HEK293T (cell line): ENCODE measurements around the gene SLC25A26.
"Not testable (repeated sequence)": the region's sequence is repeated elsewhere in the genome, so short reads cannot be mapped to it uniquely, and the experiment has no call there.

ENCODE experiments used
- CTCF ChIA-PET: fragments of 350-600 bp; formaldehyde crosslinking; extraction: SDS; loops from one replicate; lab custom pipeline; 2021; ENCODE audit warnings: antibody characterized with exemption, inconsistent platforms; lab: Yijun Ruan, JAX
- POLR2A ChIA-PET: fragments of 350-600 bp; formaldehyde crosslinking; extraction: SDS; loops from one replicate; lab custom pipeline; 2020; ENCODE audit warnings: antibody characterized with exemption, inconsistent platforms; lab: Yijun Ruan, JAX
- DNase-seq: peaks from one replicate; pipeline ENCODE4 v3.0.0; 2012; ENCODE audit warnings: mixed read lengths; ENCODE audit errors: extremely low spot score
- ARNT ChIP-seq: fragments of 450-650 bp; IDR thresholded peaks from 2 replicates; pipeline ENCODE4 v1.6.1; 2017; ENCODE audit warnings: mild to moderate bottlenecking
- BHLHE40 ChIP-seq: fragments of 450-650 bp; IDR thresholded peaks from 2 replicates; pipeline ENCODE4 v1.6.1; 2016; ENCODE audit warnings: mild to moderate bottlenecking, moderate library complexity, borderline replicate concordance
- CTBP1 ChIP-seq: fragments of 450-650 bp; IDR thresholded peaks from 2 replicates; pipeline ENCODE4 v1.6.1; 2016; ENCODE audit warnings: borderline replicate concordance
- FOXA1 ChIP-seq: fragments of 450-650 bp; IDR thresholded peaks from 2 replicates; pipeline ENCODE4 v1.6.1; 2016; ENCODE audit warnings: mild to moderate bottlenecking
- FOXK2 ChIP-seq: fragments of 450-650 bp; IDR thresholded peaks from 2 replicates; pipeline ENCODE4 v1.6.1; 2016; ENCODE audit warnings: mild to moderate bottlenecking
- FOXM1 ChIP-seq: fragments of 450-650 bp; IDR thresholded peaks from 2 replicates; pipeline ENCODE4 v1.6.1; 2017; ENCODE audit warnings: mild to moderate bottlenecking, borderline replicate concordance
- HDGF ChIP-seq: fragments of 450-650 bp; IDR thresholded peaks from 2 replicates; pipeline ENCODE4 v1.6.1; 2017; ENCODE audit warnings: antibody characterized with exemption, borderline replicate concordance
- L3MBTL2 ChIP-seq: fragments of 450-650 bp; conservative IDR thresholded peaks from 2 replicates; pipeline ENCODE4 v1.6.1; 2016; ENCODE audit warnings: mild to moderate bottlenecking
- LEF1 ChIP-seq: fragments of 450-650 bp; IDR thresholded peaks from 2 replicates; pipeline ENCODE4 v1.6.1; 2017; ENCODE audit warnings: mild to moderate bottlenecking, borderline replicate concordance
- NFRKB ChIP-seq: fragments of 450-650 bp; IDR thresholded peaks from 2 replicates; pipeline ENCODE4 v1.6.1; 2016; ENCODE audit warnings: mild to moderate bottlenecking, moderate library complexity
- PKNOX1 ChIP-seq: fragments of 450-650 bp; IDR thresholded peaks from 2 replicates; pipeline ENCODE4 v1.6.1; 2016
- SP1 ChIP-seq: fragments of 450-650 bp; IDR thresholded peaks from 2 replicates; pipeline ENCODE4 v1.6.1; 2017
- SUZ12 ChIP-seq: fragments of 450-650 bp; IDR thresholded peaks from 2 replicates; pipeline ENCODE4 v1.6.1; 2016; ENCODE audit warnings: mild to moderate bottlenecking
- TARDBP ChIP-seq: fragments of 450-650 bp; IDR thresholded peaks from 2 replicates; pipeline ENCODE4 v1.6.1; 2016
- ZNF384 ChIP-seq: fragments of 450-650 bp; IDR thresholded peaks from 2 replicates; pipeline ENCODE4 v1.6.1; 2016

SLC25A26 gene

GRCh38 chr3:66297260-66297873 is 76.6 kb downstream of the SLC25A26 start:
- CTCF ChIA-PET = interaction anchor here (0.5 to 1.5 kb wide), 2 partner anchors 81 to 516 kb away, joined by 4 read pairs; no protein-coding TSS in a partner anchor
- no peak for DNase-seq

GRCh38 chr3:66297900-66298299 is 77.1 kb downstream of the SLC25A26 start:
- CTCF ChIA-PET = interaction anchor here (1.5 kb wide), 1 partner anchor 80 kb away, joined by 4 read pairs; no protein-coding TSS in a partner anchor
- no peak for TF ChIP-seq HDGF
- no peak for TF ChIP-seq SUZ12
- no peak for TF ChIP-seq ZNF384
- no peak for TF ChIP-seq PKNOX1
- DNase-seq = no peak
- POLR2A ChIA-PET = interaction anchor here (0.6 kb wide), 1 partner anchor 51 kb away, joined by 3 read pairs; no protein-coding TSS in a partner anchor

More at GRCh38 chr3:66297260-66297873, 76.6 kb downstream of the SLC25A26 start:
- TF ChIP-seq FOXK2 = no peak
- TF ChIP-seq SP1 = no peak
- TF ChIP-seq FOXA1 = no peak
- TF ChIP-seq L3MBTL2 = no peak
- TF ChIP-seq CTBP1 = no peak
- TF ChIP-seq TARDBP = no peak
- TF ChIP-seq SUZ12 = no peak
- no peak for TF ChIP-seq PKNOX1
- TF ChIP-seq BHLHE40 = no peak
- TF ChIP-seq NFRKB = no peak
- no peak for TF ChIP-seq ZNF384
- TF ChIP-seq LEF1 = no peak
- POLR2A ChIA-PET = interaction anchor here (0.6 kb wide), 1 partner anchor 52 kb away, joined by 3 read pairs; no protein-coding TSS in a partner anchor

- ChIA-PET CTCF (interaction anchor here (1.5 kb wide), 1 partner anchor 80 kb away, joined by 4 read pairs; no protein-coding TSS in a partner anchor), POLR2A (no interaction called here)
- no peak for DNase-seq
- TF ChIP-seq HDGF (no peak), BHLHE40 (no peak), FOXM1 (no peak), CTBP1 (no peak), SP1 (no peak)
Observed at GRCh38 chr3:66298591-66298990, 77.8 kb downstream of the SLC25A26 start.

- POLR2A ChIA-PET, CTCF ChIA-PET, DNase-seq: not testable (repeated sequence)
Observed at GRCh38 chr3:66299085-66299484, 78.3 kb downstream of the SLC25A26 start.

GRCh38 chr3:66299891-66300290 is 79.1 kb downstream of the SLC25A26 start:
- TF ChIP-seq TARDBP (no peak), L3MBTL2 (no peak), ZNF384 (peak; percentile 42; the same call in 1 of the 2 replicates), BHLHE40 (no peak)
- DNase-seq = no peak
- POLR2A ChIA-PET = interaction anchor here (0.7 kb wide), 1 partner anchor 489 kb away, joined by 3 read pairs; no protein-coding TSS in a partner anchor
- CTCF ChIA-PET = no interaction called here

GRCh38 chr3:66302288-66302687 is 81.5 kb downstream of the SLC25A26 start:
- no peak for TF ChIP-seq LEF1
- no peak for TF ChIP-seq SP1
- no peak for TF ChIP-seq ARNT
- TF ChIP-seq PKNOX1 = no peak
- no peak for TF ChIP-seq FOXM1
- no peak for TF ChIP-seq SUZ12
- POLR2A ChIA-PET = no interaction called here

GRCh38 chr3:66303491-66303901 is 82.7 kb downstream of the SLC25A26 start:
- DNase-seq = no peak
- ChIA-PET POLR2A (no interaction called here), CTCF (no interaction called here)
- no peak for TF ChIP-seq SUZ12
- no peak for TF ChIP-seq FOXK2
- no peak for TF ChIP-seq ZNF384
- TF ChIP-seq FOXM1 = no peak
- TF ChIP-seq PKNOX1 = peak; percentile 64
- TF ChIP-seq TARDBP = no peak
- no peak for TF ChIP-seq BHLHE40
- no peak for TF ChIP-seq NFRKB

More at GRCh38 chr3:66302288-66302687, 81.5 kb downstream of the SLC25A26 start:
- CTCF ChIA-PET = no interaction called here
- no peak for DNase-seq
